ENCODE measurements around the gene CPSF6. TPM values are rescaled to one million over a fixed set of nuclear protein-coding genes. Genes with fewer than 3 reads are reported as not detected.

CPSF6 gene
- total RNA-seq, 6 experiments from 2014 or later, result 54.1 to 66.1 (median 60.1) TPM

DNA sequence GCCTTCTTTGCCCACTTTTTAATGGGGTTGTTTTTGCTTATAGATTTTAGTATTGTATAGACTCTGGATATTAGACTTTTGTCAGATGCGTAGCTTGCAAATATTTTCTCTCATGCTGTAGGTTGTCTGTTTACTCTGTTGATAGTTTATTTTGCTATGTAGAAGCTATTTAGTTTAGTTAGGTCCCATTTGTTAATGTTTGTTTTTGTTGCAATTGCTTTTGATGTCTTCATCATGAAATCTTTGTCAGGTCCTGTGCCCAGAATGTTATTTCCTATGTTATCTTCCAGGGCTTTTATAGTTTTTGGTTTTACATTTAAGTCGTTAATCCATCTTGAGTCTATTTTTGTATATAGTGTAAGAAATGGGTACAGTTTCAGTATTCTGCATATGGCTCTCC is 78.9 kb downstream of the CPSF6 start:
- Mint-ChIP-seq H3K4me3 (no peak overlapping the region), H3K9me3 (no peaks in the 10 kb centered on the region; the same call in 1 of the 2 replicates), H3K4me1 (ENCODE audit: low read depth) (no peaks in the 10 kb centered on the region), H3K36me3 (ENCODE audit: low read depth) (no peaks in the 10 kb centered on the region), H3K27ac (no peak overlapping the region), H3K27me3 (ENCODE audit: insufficient read depth) (peaks cover 18% of the 10 kb centered on the region; the same call in 1 of the 2 replicates)
- TF ChIP-seq CTCF (IDR thresholded peaks at IDR 0.05), result no peak
- DNase-seq, result no peak

GRCh38 chr12:69321351-69321750 is 82.0 kb downstream of the CPSF6 start:
- no peak for TF ChIP-seq CTCF (IDR thresholded peaks at IDR 0.05)
- H3K27me3 Mint-ChIP-seq (ENCODE audit: insufficient read depth), result peaks cover 21% of the 10 kb centered on the region
- no peak overlapping the region for H3K4me3 Mint-ChIP-seq
- no peaks in the 10 kb centered on the region for H3K4me1 Mint-ChIP-seq (ENCODE audit: low read depth)
- H3K9me3 Mint-ChIP-seq, result no peaks in the 10 kb centered on the region; the same call in 1 of the 2 replicates
- no peaks in the 10 kb centered on the region for H3K36me3 Mint-ChIP-seq (ENCODE audit: low read depth)
- DNase-seq, result no peak
- H3K27ac Mint-ChIP-seq, result no peak overlapping the region

Small RNAs within 50 kb of the gene (microRNA-seq; reads per million reads assigned to microRNA genes)
- not detected for gene MIR1279

Other genes starting within 250 kb of the CPSF6 start
- not detected for gene LYZ, start 108.8 kb downstream of the CPSF6 start, total RNA-seq (2021; fragmentation: NEBNext Ultra II Directional; extraction: Animal tissue kit (Norgen Biotek cat#: 25700))
- gene YEATS4, start 120.2 kb downstream of the CPSF6 start, total RNA-seq (2021; fragmentation: NEBNext Ultra II Directional; extraction: Animal tissue kit (Norgen Biotek cat#: 25700)), result 10 to 100 TPM in 4 of 6 experiments, 1 to 10 TPM in 2; 7.3 to 11.1 (median 10.4) TPM
- 10 to 100 TPM; 26.5 to 35.8 (median 31.1) TPM for gene FRS2, start 230.8 kb downstream of the CPSF6 start, total RNA-seq (2021; fragmentation: NEBNext Ultra II Directional; extraction: Animal tissue kit (Norgen Biotek cat#: 25700))